A549 (cell line): ENCODE measurements around the gene NPPA. TPM values are rescaled to one million over a fixed set of nuclear protein-coding genes. Genes with fewer than 3 reads are reported as not detected.
"Not testable (repeated sequence)": the region's sequence is repeated elsewhere in the genome, so short reads cannot be mapped to it uniquely, and the experiment has no call there.

Experiments
- ATAC-seq, 2 experiments: fragments of 200-7000 bp in 1 of 2; fragments of >200 bp in 1 of 2; cut with Nextera tagmentation in 1 of 2; cut with Tn5 transposase in 1 of 2; 3 replicates each; pipeline versions ENCODE4 v1.8.0 to v1.9.1; 2018 to 2020; ENCODE audit warnings: mild to moderate bottlenecking in 1 of 2, moderate library complexity in 1 of 2
- CTCF ChIA-PET: fragments of 300-600 bp; sonication (Branson Sonifier 250); formaldehyde crosslinking; extraction: SDS; loops from one replicate; lab custom pipeline; 2021; ENCODE audit warnings: antibody characterized with exemption, inconsistent platforms; lab: Yijun Ruan, JAX
- POLR2A ChIA-PET: fragments of 350-600 bp; formaldehyde crosslinking; extraction: SDS; loops from one replicate; lab custom pipeline; 2021; ENCODE audit warnings: antibody characterized with exemption, inconsistent platforms; lab: Yijun Ruan, JAX
- DNase-seq, 2 experiments: peaks; one replicate each; pipeline versions ENCODE4 v3.0.0 to v3.0.0-alpha.2; 2011 to 2016; ENCODE audit warnings: low read depth in 1 of 2, low spot score in 1 of 2
- FAIRE-seq: peaks from 2 replicates; lab custom pipeline; 2011; peaks lifted over from hg19 to GRCh38; lab: Jason Lieb, UNC
- H3K27ac ChIP-seq, 2 experiments: fragments of >200 bp; sonication (Bioruptor Twin); formaldehyde crosslinking; 3 replicates each; pipeline ENCODE4 v1.5.1; 2016 to 2017
- H3K4me1 ChIP-seq: fragments of >200 bp; sonication (Bioruptor Twin); formaldehyde crosslinking; 3 replicates; pipeline ENCODE4 v1.6.1; 2016
- H3K4me2 ChIP-seq: fragments of >200 bp; sonication (Bioruptor Twin); formaldehyde crosslinking; 3 replicates; pipeline ENCODE4 v1.6.1; 2016
- H3K4me3 ChIP-seq: fragments of >200 bp; sonication (Bioruptor Twin); formaldehyde crosslinking; 3 replicates; pipeline ENCODE4 v1.5.1; 2016
- H3K9me3 ChIP-seq: fragments of >200 bp; sonication (Bioruptor Twin); formaldehyde crosslinking; 3 replicates; pipeline ENCODE4 v1.6.1; 2016
- CBX8 ChIP-seq: fragments of 200-600 bp; sonication (generic); IDR thresholded peaks from 2 replicates; pipeline ENCODE4 v1.6.1; 2016
- CEBPB ChIP-seq, 2 experiments: fragments of >200 bp in 1 of 2; sonication (Bioruptor Twin) in 1 of 2; formaldehyde crosslinking in 1 of 2; IDR thresholded peaks; 2 replicates each; pipeline ENCODE4 v1.6.1; 2012 to 2016
- CHD4 ChIP-seq: fragments of 200-600 bp; sonication (generic); IDR thresholded peaks from 2 replicates; pipeline ENCODE4 v1.6.1; 2016; ENCODE audit warnings: antibody characterized with exemption, mild to moderate bottlenecking, borderline replicate concordance
- EHF ChIP-seq: fragments of 250-450 bp; sonication (Bioruptor Pico); IDR thresholded peaks from 2 replicates; pipeline ENCODE4 v1.5.0; 2020; ENCODE audit warnings: mild to moderate bottlenecking
- FOSB ChIP-seq: fragments of 250-450 bp; sonication (Bioruptor Pico); IDR thresholded peaks from 2 replicates; pipeline ENCODE4 v1.5.0; 2020; ENCODE audit warnings: mild to moderate bottlenecking, moderate library complexity
- FOSL2 ChIP-seq, 2 experiments: fragments of 450-650 bp in 1 of 2; fragments of >200 bp in 1 of 2; sonication (Bioruptor Twin) in 1 of 2; formaldehyde crosslinking; IDR thresholded peaks; 2 replicates each; pipeline versions ENCODE4 v1.5.0 to v1.6.1; 2016 to 2020; ENCODE audit warnings: mild to moderate bottlenecking in 1 of 2, moderate library complexity in 1 of 2
- HOXA7 ChIP-seq: fragments of 250-450 bp; sonication (Bioruptor Pico); IDR thresholded peaks from 2 replicates; pipeline ENCODE4 v1.5.0; 2020; ENCODE audit warnings: mild to moderate bottlenecking, moderate library complexity
- HOXB5 ChIP-seq: fragments of 250-450 bp; sonication (Bioruptor Pico); IDR thresholded peaks from 2 replicates; pipeline ENCODE4 v1.5.0; 2020; ENCODE audit warnings: mild to moderate bottlenecking, moderate library complexity
- MAZ ChIP-seq: fragments of 150-350 bp; IDR thresholded peaks from 2 replicates; pipeline ENCODE4 v1.6.1; 2014; ENCODE audit warnings: antibody characterized with exemption, low read depth, low read length, borderline replicate concordance
- ZC3H11A ChIP-seq: fragments of 450-650 bp; IDR thresholded peaks from 2 replicates; pipeline ENCODE4 v1.6.1; 2014; ENCODE audit warnings: antibody characterized with exemption, mild to moderate bottlenecking
- WGBS: methylation state at CpG from one replicate; pipeline ENCODE4 v1.1.6; 2017; ENCODE audit errors: missing lambda C conversion rate; 5-methylcytosine and 5-hydroxymethylcytosine counted together
- polyA plus RNA-seq, 4 experiments: library from polyadenylated mRNA; depleted of rRNA in 3 of 4; stranded (reverse); fragments of >200 nt; fragmentation: RNase III in 1 of 4; extraction: RNeasy Plus Mini Kit Qiagen cat#74134 plus additional on column Dnase treatment in 1 of 4; gene quantifications; 2 replicates in 3 of 4; 3 replicates in 1 of 4; pipeline ENCODE4 v1.2.3, GENCODE V29; 2011 to 2017
- TF ChIP-seq, protein P1 (sequence below): fragments of >200 bp; sonication (Bioruptor Twin); formaldehyde crosslinking; IDR thresholded peaks from 3 replicates; pipeline ENCODE4 v1.6.1; 2016
- TF ChIP-seq, protein P2 (sequence below): fragments of >200 bp; sonication (Bioruptor Twin); formaldehyde crosslinking; IDR thresholded peaks from 3 replicates; pipeline ENCODE4 v1.5.1; 2016

The NPPA gene
- polyA plus RNA-seq, 2 of the 4 experiments (the other 2 are of a cell fraction) = not detected

DNA sequence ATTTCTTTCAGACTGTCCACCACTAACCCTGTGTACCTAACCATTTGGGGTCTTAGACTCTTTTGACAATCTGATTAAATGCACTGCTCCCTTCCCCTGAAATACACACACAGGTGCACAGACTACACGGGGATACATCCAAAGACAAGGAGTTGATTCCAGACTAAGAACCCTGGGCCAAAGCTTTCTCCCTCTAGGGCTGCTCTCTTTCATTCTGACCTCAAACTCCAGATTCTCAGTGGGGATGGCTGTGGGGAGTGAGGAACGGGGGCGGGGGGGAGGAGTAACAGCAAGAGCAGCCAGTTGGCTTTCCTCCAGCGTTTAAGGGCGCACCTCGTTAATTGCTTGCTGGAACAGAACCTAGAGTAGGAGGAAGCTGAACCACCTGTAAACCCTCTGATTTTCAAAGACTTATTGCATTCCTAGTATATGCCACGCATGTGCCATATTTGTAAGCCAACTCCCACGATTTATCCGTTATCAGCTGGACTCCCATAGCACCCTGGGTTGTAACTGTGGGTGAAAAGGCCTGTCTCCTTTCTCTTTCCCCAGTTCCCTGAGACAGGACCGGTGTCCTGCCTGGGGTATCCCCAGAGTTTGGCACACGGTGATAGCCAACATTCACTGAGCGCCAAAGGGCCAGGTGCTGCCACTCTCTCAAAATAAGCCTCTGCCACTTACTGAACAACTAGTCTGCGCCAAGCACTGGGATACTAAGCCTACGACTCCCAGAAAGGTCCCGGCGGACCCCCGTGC, 42.7 kb downstream of the NPPA start:
- H3K27ac ChIP-seq = peak overlapping the region; percentile 91 to 95
- DNase-seq (no peak), ATAC-seq (peak in 1 of 2 experiments; percentile 3; a peak in 2 of 6 replicates), FAIRE-seq (no peak)
- H3K9me3 ChIP-seq = no peaks in the 10 kb centered on the region
- TF ChIP-seq ZC3H11A (no peak), CBX8 (no peak)
- ChIA-PET CTCF (interaction anchor here (1.4 kb wide), 1 partner anchor 20 kb away, joined by 3 read pairs; no protein-coding TSS in a partner anchor), POLR2A (interaction anchor here (2.8 kb wide), 1 partner anchor 103 kb away, joined by 23 read pairs; no protein-coding TSS in a partner anchor)
- peak overlapping the region; percentile 99 for H3K4me2 ChIP-seq
- WGBS = 58% methylated on average over 10 of the region's 17 CpGs
- H3K4me1 ChIP-seq = peaks cover 26% of the 10 kb centered on the region
- peak overlapping the region; percentile 59 for H3K4me3 ChIP-seq

DNA sequence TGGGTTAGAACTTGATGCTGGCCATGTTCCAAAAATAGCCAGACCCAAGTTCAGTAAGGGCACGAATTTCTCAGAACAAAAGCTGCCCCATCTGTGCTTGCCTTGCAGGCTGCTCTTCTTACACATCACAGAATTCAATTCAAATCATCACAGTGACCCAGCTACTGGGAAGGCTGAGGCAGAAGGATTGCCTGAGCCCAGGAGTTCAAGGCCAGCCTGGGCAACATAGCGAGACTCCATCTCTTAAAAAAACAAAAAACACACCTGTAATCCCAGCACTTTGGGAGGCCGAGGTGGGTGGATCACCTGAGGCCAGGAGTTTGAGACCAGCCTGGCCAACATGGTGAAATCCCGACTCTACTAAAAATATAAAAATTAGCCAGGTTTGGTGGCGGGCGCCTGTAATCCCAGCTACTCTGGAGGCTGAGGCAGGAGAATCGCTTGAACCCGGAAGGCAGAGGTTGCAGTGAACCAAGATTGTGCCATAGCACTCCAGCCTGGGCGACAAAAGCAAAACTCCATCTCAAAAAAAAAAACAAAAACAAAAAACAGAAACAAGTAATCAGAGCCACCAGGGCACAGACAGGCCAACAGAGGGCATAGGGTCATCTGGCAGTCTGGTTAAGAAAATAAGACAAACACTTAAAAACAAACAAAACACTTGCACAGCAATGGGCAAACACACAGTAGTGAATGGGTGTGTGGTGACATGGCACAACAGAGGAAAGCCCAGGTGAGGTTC, 43.5 kb downstream of the NPPA start:
- WGBS = 92% methylated on average over 8 of the region's 9 CpGs
- ATAC-seq, FAIRE-seq, H3K9me3 ChIP-seq, DNase-seq: not testable (repeated sequence)
- Histone ChIP-seq H3K4me2 (peak overlapping the region; percentile 99), H3K4me3 (peak overlapping the region; percentile 59; the same call in 1 of the 3 replicates), H3K4me1 (peaks cover 26% of the 10 kb centered on the region), H3K27ac (peak overlapping the region in 1 of 2 experiments; percentile 95; a peak in 1 of 6 replicates)
- POLR2A ChIA-PET = interaction anchor here (1.0 kb wide), 1 partner anchor 11 kb away, joined by 4 read pairs; no protein-coding TSS in a partner anchor
- CTCF ChIA-PET = interaction anchor here (0.7 to 1.4 kb wide), 2 partner anchors 19 to 47 kb away, joined by 3 read pairs; no protein-coding TSS in a partner anchor

DNA sequence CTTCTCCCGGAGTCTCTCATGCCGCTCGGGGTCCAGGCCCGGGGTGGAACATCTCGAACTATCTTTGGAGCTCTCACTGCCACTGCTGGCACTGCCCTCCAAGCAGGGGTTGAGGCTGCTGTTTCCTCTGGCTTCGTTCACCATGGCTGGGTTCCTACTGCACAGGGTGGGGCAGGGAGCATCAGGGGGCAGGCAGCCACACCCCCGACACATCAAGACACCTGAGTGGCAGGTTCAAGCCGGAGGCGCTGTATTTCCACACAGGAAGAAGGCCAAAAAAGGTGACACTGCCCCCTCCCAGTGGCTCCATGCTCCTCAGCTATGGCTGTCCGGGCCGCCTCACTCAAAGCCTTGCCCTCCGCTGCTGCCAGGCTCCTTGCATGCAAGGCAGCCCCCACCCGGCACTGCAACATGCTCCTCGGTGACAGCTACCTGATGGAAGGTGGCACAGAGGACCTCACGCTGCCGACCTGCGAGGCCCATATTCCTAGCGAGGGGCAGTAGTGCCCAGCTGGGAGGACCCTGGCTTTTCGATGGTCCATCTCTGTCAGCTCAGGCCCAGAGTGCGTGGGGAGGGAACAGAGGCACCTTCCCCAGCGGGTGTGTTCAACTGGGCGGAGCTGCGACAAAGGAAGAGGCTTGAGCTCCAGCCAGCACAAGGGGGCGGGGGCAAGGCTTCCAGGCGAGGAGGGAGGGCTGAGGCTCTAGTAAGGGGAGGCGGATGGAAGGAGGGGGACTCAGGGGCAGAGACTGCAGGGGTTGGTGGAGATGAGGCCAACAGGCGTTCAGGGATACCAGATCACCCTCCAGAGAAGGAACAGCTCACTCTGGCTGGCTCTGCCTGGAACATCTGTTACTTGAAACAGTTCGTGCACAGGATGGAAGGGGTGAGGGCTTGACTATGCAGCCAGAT, 44.4 kb downstream of the NPPA start:
- Histone ChIP-seq H3K9me3 (no peaks in the 10 kb centered on the region), H3K4me2 (peak overlapping the region; percentile 10; the same call in 1 of the 3 replicates), H3K4me3 (no peak overlapping the region), H3K4me1 (peaks cover 26% of the 10 kb centered on the region), H3K27ac (peak overlapping the region in 1 of 2 experiments; percentile 33; a peak in 1 of 6 replicates)
- TF ChIP-seq CHD4 (no peak), CEBPB (IDR thresholded peaks at IDR 0.05) (no peak), HOXA7 (CRISPR knock-in tag) (no peak)
- FAIRE-seq (no peak), ATAC-seq (no peak), DNase-seq (no peak)
- 81% methylated on average over 15 of the region's 28 CpGs for WGBS
- CTCF ChIA-PET = interaction anchor here (0.7 to 1.7 kb wide), 2 partner anchors 18 to 46 kb away, joined by 3 to 5 read pairs; no protein-coding TSS in a partner anchor
- POLR2A ChIA-PET = interaction anchor here (1.0 kb wide), 1 partner anchor 10 kb away, joined by 4 read pairs; no protein-coding TSS in a partner anchor

DNA sequence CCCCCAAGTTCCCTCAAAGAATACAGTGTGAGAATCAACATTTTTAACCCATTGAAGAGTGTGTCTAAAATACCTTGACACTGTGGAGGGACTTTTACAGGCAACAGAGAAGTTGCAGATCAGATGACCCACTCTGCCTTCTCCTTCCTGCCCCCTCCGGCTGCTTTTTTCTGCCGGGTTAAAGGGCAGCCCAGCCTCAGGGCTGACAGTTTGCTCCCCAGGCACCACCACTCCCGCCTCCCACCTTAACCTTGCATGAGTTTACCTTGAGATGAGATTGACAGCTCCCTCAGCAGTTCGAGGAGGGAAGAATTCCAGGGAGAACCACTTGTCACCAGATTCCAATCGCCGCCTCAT, 45.0 kb downstream of the NPPA start:
- Histone ChIP-seq H3K9me3 (no peaks in the 10 kb centered on the region), H3K27ac (no peak overlapping the region), H3K4me1 (peaks cover 26% of the 10 kb centered on the region), H3K4me2 (no peak overlapping the region), H3K4me3 (no peak overlapping the region)
- ChIA-PET CTCF (interaction anchor here (1.4 to 1.7 kb wide), 2 partner anchors 10 to 17 kb away, joined by 3 to 5 read pairs; no protein-coding TSS in a partner anchor), POLR2A (no interaction called here)
- FAIRE-seq (no peak), DNase-seq (no peak), ATAC-seq (no peak)
- 72% methylated on average over 4 of the region's 6 CpGs for WGBS
- TF ChIP-seq HOXB5 (CRISPR knock-in tag) (no peak), MAZ (no peak), FOSL2 (IDR thresholded peaks at IDR 0.05) (no peak), FOSL2 (CRISPR knock-in tag; IDR thresholded peaks at IDR 0.05) (no peak), HOXA7 (CRISPR knock-in tag) (no peak), EHF (CRISPR knock-in tag) (no peak), FOSB (no peak), ZC3H11A (no peak)
- TF ChIP-seq, protein P1, sequence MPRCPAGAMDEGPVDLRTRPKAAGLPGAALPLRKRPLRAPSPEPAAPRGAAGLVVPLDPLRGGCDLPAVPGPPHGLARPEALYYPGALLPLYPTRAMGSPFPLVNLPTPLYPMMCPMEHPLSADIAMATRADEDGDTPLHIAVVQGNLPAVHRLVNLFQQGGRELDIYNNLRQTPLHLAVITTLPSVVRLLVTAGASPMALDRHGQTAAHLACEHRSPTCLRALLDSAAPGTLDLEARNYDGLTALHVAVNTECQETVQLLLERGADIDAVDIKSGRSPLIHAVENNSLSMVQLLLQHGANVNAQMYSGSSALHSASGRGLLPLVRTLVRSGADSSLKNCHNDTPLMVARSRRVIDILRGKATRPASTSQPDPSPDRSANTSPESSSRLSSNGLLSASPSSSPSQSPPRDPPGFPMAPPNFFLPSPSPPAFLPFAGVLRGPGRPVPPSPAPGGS = no peak
- TF ChIP-seq, protein P2, sequence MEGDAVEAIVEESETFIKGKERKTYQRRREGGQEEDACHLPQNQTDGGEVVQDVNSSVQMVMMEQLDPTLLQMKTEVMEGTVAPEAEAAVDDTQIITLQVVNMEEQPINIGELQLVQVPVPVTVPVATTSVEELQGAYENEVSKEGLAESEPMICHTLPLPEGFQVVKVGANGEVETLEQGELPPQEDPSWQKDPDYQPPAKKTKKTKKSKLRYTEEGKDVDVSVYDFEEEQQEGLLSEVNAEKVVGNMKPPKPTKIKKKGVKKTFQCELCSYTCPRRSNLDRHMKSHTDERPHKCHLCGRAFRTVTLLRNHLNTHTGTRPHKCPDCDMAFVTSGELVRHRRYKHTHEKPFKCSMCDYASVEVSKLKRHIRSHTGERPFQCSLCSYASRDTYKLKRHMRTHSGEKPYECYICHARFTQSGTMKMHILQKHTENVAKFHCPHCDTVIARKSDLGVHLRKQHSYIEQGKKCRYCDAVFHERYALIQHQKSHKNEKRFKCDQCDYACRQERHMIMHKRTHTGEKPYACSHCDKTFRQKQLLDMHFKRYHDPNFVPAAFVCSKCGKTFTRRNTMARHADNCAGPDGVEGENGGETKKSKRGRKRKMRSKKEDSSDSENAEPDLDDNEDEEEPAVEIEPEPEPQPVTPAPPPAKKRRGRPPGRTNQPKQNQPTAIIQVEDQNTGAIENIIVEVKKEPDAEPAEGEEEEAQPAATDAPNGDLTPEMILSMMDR = no peak
